ENCODE results near the gene MEGF6.
"Not testable (repeated sequence)": the region's sequence is repeated elsewhere in the genome, so short reads cannot be mapped to it uniquely, and the experiment has no call there.

Gene MEGF6

GRCh38 chr1:3590951-3591865, 20.1 kb downstream of the MEGF6 start:
- Histone ChIP-seq H3K27ac (no peak overlapping the region), H3K9me3 (ENCODE audit: low read depth, low read length) (no peaks in the 10 kb centered on the region), H3K4me3 (no peak overlapping the region), H3K9ac (ENCODE audit: insufficient read length) (no peak overlapping the region), H3K36me3 (ENCODE audit: insufficient read depth, low read length) (no peaks in the 10 kb centered on the region)
- DNase-seq (ENCODE audit: low read depth, low spot score) = no peak
- TF ChIP-seq EZH2 (IDR thresholded peaks at IDR 0.05) (no peak), POLR2AphosphoS5 (IDR thresholded peaks at IDR 0.05; ENCODE audit: borderline replicate concordance, low read depth, low read length) (no peak), FOXP2 (optimal IDR thresholded peaks at IDR 0.05; ENCODE audit: control extremely low read depth, extremely low read length, insufficient read depth) (no peak)

GRCh38 chr1:3590139-3590763, 21.1 kb downstream of the MEGF6 start:
- no peak overlapping the region for H3K9ac ChIP-seq (ENCODE audit: insufficient read length)
- H3K4me3 ChIP-seq = no peak overlapping the region
- no peak for DNase-seq (ENCODE audit: low read depth, low spot score)
- no peak overlapping the region for H3K27ac ChIP-seq
- TF ChIP-seq FOXP2 (optimal IDR thresholded peaks at IDR 0.05; ENCODE audit: control extremely low read depth, extremely low read length, insufficient read depth) (no peak), EZH2 (IDR thresholded peaks at IDR 0.05) (no peak), POLR2AphosphoS5 (IDR thresholded peaks at IDR 0.05; ENCODE audit: borderline replicate concordance, low read depth, low read length) (no peak)
- H3K9me3 ChIP-seq (ENCODE audit: low read depth, low read length) = no peaks in the 10 kb centered on the region
- H3K36me3 ChIP-seq (ENCODE audit: insufficient read depth, low read length) = no peaks in the 10 kb centered on the region

- Histone ChIP-seq H3K9ac (ENCODE audit: insufficient read length) (no peak overlapping the region), H3K9me3 (ENCODE audit: low read depth, low read length) (no peaks in the 10 kb centered on the region), H3K4me3 (no peak overlapping the region), H3K36me3 (ENCODE audit: insufficient read depth, low read length) (no peaks in the 10 kb centered on the region), H3K27ac (no peak overlapping the region)
- DNase-seq (ENCODE audit: low read depth, low spot score) = no peak
- TF ChIP-seq POLR2AphosphoS5 (IDR thresholded peaks at IDR 0.05; ENCODE audit: borderline replicate concordance, low read depth, low read length) = no peak
- TF ChIP-seq FOXP2 (optimal IDR thresholded peaks at IDR 0.05; ENCODE audit: control extremely low read depth, extremely low read length, insufficient read depth) = no peak
- no peak for TF ChIP-seq EZH2 (IDR thresholded peaks at IDR 0.05)
Observed at GRCh38 chr1:3588395-3588794, 22.9 kb downstream of the MEGF6 start.

GRCh38 chr1:3586986-3587759, 24.1 kb downstream of the MEGF6 start:
- H3K9ac ChIP-seq (ENCODE audit: insufficient read length) = no peak overlapping the region
- DNase-seq (ENCODE audit: low read depth, low spot score) = no peak
- TF ChIP-seq EZH2 (IDR thresholded peaks at IDR 0.05) (no peak), FOXP2 (optimal IDR thresholded peaks at IDR 0.05; ENCODE audit: control extremely low read depth, extremely low read length, insufficient read depth) (no peak), POLR2AphosphoS5 (IDR thresholded peaks at IDR 0.05; ENCODE audit: borderline replicate concordance, low read depth, low read length) (no peak)
- no peak overlapping the region for H3K27ac ChIP-seq
- H3K9me3 ChIP-seq (ENCODE audit: low read depth, low read length) = no peaks in the 10 kb centered on the region
- no peaks in the 10 kb centered on the region for H3K36me3 ChIP-seq (ENCODE audit: insufficient read depth, low read length)
- H3K4me3 ChIP-seq = no peak overlapping the region

- Histone ChIP-seq H3K9ac (ENCODE audit: insufficient read length) (no peak overlapping the region), H3K9me3 (ENCODE audit: low read depth, low read length) (no peaks in the 10 kb centered on the region), H3K27ac (no peak overlapping the region), H3K36me3 (ENCODE audit: insufficient read depth, low read length) (no peaks in the 10 kb centered on the region), H3K4me3 (no peak overlapping the region)
- TF ChIP-seq FOXP2 (optimal IDR thresholded peaks at IDR 0.05; ENCODE audit: control extremely low read depth, extremely low read length, insufficient read depth) = no peak
- TF ChIP-seq EZH2 (IDR thresholded peaks at IDR 0.05) = no peak
- no peak for TF ChIP-seq POLR2AphosphoS5 (IDR thresholded peaks at IDR 0.05; ENCODE audit: borderline replicate concordance, low read depth, low read length)
- no peak for DNase-seq (ENCODE audit: low read depth, low spot score)
Observed at GRCh38 chr1:3585940-3586568, 25.3 kb downstream of the MEGF6 start.

GRCh38 chr1:3585353-3585868, 25.9 kb downstream of the MEGF6 start:
- H3K4me3 ChIP-seq; H3K36me3 ChIP-seq (ENCODE audit: insufficient read depth, low read length); H3K9ac ChIP-seq (ENCODE audit: insufficient read length); H3K27ac ChIP-seq; DNase-seq (ENCODE audit: low read depth, low spot score); H3K9me3 ChIP-seq (ENCODE audit: low read depth, low read length): not testable (repeated sequence)

GRCh38 chr1:3584915-3585314, 26.4 kb downstream of the MEGF6 start:
- H3K9ac ChIP-seq (ENCODE audit: insufficient read length) = no peak overlapping the region
- H3K9me3 ChIP-seq (ENCODE audit: low read depth, low read length) = no peaks in the 10 kb centered on the region
- no peak for DNase-seq (ENCODE audit: low read depth, low spot score)
- H3K4me3 ChIP-seq = no peak overlapping the region
- H3K36me3 ChIP-seq (ENCODE audit: insufficient read depth, low read length) = no peaks in the 10 kb centered on the region
- no peak overlapping the region for H3K27ac ChIP-seq
- no peak for TF ChIP-seq POLR2AphosphoS5 (IDR thresholded peaks at IDR 0.05; ENCODE audit: borderline replicate concordance, low read depth, low read length)
- no peak for TF ChIP-seq FOXP2 (optimal IDR thresholded peaks at IDR 0.05; ENCODE audit: control extremely low read depth, extremely low read length, insufficient read depth)
- no peak for TF ChIP-seq EZH2 (IDR thresholded peaks at IDR 0.05)

- H3K9me3 ChIP-seq (ENCODE audit: low read depth, low read length); H3K9ac ChIP-seq (ENCODE audit: insufficient read length); DNase-seq (ENCODE audit: low read depth, low spot score); H3K27ac ChIP-seq; H3K4me3 ChIP-seq; H3K36me3 ChIP-seq (ENCODE audit: insufficient read depth, low read length): not testable (repeated sequence)
Observed at GRCh38 chr1:3583751-3584150, 27.6 kb downstream of the MEGF6 start.
